Activated T-cell treated with anti-CD3 and anti-CD28 coated beads for 48 hours (primary cell): ENCODE data around the gene KCTD10.
"Not testable (repeated sequence)": the region's sequence is repeated elsewhere in the genome, so short reads cannot be mapped to it uniquely, and the experiment has no call there.

ENCODE experiments used
- DNase-seq: peaks from one replicate; pipeline ENCODE4 v3.0.0-alpha.2; 2020; ENCODE audit warnings: low read depth

KCTD10 gene

GRCh38 chr12:109418848-109419480 lies 58.1 kb downstream of the KCTD10 start:
- DNase-seq: no peak

DNA sequence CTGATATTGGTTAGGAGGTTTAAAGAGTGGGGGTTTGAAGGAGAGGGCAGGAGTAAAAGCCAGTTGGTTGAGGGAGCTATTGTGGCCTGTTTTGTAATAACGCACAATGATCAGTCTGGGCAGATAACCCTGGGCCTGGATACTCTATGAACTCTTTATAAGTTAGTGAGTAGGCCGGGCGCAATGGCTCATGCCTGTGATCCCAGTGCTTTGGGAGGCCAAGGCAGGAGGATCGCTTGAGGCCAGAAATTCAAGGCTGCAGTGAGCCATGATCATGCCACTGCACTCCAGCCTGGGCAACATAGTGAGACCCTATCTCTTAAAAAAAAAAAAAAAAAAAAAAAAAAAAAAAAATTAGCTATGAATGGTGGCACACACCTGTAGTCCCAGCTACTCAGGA lies 71.0 kb downstream of the KCTD10 start:
- DNase-seq: not testable (repeated sequence)

DNA sequence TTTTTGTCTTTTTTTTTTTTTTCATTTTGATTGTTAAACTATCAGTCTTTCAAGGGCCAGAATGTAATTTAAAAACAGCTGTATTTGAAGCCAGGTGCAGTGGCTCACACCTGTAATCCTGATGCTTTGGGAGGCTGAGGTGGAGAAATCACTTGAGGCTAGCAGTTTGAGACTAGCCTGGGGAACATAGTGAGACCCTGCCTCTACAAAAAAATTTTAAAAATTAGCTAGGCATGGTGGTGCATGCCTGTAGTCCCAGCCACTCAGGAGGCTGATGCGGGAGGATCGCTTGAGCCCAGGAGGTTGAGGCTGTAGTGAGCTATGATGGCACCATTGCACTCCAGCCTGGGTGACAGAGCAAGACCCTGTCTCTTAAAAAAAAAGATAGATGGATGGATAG lies 72.3 kb downstream of the KCTD10 start:
- not testable (repeated sequence) for DNase-seq
